UCSD-AML1 (cell line): ENCODE data around the gene ATP8A1.
"Not testable (repeated sequence)": the region's sequence is repeated elsewhere in the genome, so short reads cannot be mapped to it uniquely, and the experiment has no call there.

ENCODE experiments used
- DNase-seq: peaks from one replicate; lab custom pipeline; 2025; ENCODE audit not compliant: unreplicated experiment; lab: John Stamatoyannopoulos, UW

The ATP8A1 gene

DNA sequence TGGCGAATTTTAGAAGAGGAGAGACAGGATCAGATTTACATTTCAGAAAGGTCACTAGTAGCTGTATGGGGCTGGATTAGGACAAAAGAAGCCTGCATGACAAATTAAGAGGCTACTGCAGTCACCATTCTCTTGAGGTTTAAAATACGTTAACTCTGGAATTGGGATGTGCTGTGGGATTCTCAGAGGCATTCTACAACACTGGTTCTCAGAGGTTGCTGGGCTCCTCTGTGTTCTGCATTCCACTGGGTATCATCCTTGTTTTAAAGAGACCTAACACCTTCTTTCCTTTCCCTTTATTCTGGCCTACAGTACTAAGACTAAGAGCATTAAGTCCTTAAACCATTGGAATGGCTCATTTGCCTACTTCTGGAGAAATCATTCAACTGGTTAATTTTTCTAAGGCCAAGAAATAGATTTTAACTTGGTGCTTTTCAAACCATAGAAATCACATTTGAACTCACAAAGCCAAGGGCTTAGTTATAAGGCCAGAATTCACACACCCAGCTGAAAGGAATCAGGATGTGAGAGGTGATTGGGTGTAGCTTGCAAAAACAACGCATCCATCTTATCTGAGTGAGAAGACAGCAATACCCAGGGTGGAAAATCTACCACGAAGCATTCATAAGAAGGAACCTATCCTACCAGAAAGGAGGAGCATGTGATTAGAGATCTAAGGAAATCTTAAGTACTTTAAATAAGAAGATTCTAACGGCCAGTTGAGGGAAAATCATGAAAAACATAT, 143.0 kb downstream of the ATP8A1 start:
- DNase-seq, result no peak

DNA sequence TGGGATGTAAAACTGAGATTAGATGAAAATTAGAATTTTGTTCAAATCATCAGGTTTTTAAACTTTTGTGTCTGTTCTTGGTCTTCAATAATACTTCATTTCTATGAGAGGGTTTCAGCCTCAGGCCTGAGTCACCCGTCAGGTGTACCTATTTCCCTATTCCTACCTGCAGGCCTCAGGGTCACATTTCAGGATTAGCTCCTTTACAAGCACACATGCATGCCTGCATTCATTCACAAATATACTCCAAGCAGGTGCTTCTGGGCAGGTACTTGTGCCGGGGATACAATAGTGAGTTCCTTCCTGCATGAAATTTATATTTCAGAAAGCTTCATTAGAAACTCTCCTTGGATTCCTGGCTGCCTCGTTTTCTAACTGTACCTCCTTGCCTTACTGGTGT, 144.7 kb downstream of the ATP8A1 start:
- no peak for DNase-seq

DNA sequence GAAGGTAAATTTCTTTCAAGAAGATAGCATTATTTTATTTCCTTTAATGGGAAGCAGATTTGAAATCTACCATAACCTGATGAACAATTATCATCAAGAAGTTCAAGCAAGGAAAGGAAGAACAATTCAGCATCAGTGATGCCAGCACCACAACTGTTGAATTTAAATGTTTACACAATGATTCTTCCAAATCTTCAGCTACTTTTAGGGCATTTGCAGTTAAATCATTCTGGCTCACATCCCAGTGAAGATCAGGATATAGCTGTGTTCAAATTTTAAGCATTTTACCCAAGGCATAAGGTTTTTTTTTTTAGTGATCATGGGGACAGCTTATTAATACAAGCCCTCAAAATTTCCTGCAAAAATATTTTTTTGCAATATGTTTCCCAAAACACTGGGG, 146.7 kb downstream of the ATP8A1 start:
- DNase-seq, result no peak

DNA sequence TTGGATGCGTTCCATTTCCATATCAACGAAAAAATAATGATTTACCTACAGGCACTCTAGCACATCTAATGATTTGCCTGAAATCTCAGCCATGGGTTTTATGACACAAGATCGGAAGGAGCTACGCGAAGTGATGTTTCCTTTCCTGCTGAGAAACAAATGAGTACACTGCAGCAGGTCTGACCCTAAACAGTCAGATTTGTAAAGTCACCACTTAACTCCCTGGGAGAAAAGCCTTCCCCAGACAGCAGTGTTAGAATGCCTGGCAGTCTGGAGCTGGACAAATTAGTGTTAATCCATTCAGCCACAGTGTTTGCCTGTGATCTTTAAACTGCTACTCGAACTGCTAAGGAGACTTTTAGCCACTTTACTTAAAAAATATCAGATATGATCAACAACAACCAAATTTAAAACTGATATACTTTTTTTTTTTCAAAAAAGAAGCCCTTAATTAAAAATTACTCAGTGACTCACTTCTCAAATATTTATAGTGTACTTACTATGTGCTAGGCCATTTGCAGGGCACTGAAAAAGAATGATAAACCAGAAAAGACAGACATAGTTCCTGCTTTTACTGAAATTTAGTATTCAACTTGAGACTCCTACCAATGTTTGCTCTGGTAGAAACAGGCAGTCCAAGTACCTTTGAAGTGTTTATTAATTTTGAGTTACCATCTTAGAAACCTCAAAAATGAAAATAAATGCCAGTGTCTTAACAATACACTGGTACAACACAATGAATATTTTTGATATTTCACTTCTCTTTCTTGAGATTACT, 155.1 kb downstream of the ATP8A1 start:
- no peak for DNase-seq

DNA sequence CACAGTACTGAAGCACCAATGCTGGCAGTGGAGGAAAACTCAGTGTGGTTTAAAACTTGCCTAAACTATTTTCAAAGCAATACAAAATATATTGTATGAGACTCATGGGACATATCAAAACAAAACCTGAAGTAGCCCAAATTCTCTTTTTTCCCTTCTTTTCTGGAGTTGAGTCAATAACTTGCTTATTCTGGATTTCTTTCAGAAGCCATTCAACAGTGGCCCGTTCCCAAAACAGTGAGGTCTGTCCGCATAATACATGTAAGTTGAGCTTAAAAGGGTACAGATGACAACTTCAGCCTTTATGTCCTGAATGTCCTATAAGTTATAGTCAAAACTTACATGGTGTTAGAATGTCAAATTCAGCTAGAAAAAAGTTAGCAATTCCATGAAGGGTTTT, 158.9 kb downstream of the ATP8A1 start:
- DNase-seq, result no peak

DNA sequence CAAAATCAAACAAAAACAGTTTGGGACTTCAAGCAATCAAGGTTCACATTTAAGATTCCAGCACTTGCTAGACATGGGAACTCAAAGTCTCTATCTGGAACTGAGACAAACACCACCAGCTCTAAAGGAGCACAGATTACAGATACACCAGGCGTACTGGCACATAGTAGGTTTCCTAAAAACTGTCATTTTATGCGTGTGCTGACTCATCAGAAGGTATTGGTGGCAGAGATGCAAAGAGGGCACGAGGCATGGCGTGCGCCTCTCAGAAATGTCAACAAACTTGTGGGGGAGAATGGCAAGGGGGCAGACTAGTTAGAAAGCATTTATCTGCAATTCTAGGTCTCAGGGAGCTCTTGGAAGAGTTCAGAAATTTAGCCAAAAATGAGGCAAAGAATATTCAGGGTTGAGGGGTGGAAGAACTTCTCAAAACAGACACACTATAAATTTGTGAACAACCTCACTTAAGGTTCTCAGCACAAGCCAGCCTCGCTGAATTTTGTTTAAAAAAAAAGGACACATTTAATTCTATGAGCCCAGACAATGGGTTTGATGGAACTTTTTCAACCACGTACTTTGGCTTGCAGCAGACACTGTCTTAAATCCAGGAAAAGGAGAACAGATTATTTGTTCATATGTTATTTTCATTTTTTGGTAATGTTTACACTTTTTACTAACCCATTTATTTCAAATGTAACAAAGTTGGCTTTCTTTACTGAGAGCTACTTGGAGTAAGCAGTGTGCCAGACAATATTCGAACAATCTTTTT, 159.6 kb downstream of the ATP8A1 start:
- no peak for DNase-seq

DNA sequence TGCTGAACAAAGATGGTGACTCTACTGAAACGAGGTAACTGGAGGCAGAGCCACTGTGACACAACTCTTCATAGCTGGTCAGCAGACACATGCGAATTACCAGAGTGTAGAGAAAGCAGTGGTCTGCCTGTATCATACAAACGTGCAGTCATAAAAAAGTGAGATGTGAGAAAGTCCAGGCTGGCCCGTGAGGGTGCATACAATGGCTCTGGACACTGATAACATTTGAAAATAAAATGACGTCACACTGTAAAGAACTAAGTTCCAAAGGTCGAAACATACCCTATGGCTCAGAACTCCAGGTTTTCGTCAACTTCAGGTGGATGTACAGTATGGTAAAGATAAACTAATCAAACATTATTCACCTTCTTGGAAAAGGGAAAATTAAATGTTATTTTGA, 163.9 kb downstream of the ATP8A1 start:
- DNase-seq, result no peak

DNA sequence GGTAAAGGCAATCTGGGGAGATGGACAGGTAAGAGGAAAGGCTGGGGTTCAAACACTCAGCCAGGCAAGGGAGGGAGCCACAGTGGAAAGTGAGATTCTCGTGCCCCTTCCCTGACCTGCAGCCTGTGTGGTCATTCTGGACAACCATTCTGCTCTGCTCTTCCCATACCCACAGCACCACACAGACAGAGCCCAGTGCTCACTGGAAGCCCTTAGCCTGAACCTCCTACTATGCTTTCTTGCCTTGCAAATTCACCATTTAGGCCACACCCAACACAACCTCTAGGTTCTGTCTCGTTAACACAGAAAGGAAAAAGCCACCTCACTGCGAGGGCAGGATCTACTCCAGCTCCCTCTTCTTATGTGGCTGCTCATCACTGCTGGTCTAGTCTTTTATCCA, 166.9 kb downstream of the ATP8A1 start:
- no peak for DNase-seq

DNA sequence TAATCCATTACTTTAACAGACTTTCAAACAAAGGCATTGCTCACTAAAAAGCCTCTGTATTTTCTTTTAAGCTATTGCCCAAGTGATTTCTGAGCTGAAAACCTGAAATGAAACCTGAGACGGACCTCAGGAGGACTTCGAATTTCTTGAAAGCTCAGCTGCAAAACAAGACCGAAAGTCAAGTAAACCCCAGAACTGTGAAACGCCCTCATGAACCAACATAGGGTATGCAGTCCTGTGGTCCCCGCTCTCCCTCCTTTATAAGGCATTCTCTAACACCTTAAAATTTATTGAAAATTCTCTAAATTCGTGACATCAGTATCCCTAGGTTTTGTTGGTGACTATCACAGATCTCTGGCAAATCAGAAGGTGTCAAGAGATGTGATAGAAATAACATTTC, 167.8 kb downstream of the ATP8A1 start:
- DNase-seq, result no peak

DNA sequence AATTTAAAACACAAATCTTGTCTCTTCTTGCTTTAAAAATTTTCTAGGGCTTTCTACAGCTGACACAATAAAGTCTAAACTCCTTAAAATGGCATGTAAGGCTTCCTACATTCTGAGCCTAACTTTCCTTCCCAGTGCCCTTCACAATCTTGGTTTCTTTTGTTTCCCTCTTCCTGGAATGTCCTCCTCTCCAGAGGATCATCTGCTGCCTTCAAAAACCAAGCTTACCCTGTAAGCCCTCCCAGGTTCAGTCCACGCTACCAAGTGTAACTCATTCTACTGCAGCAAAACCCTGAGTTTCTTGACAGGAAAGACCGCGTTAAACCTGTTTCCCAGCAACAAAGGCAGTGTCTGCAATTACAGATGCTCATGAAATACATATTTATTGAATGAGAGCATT, 168.4 kb downstream of the ATP8A1 start:
- DNase-seq, result no peak

DNA sequence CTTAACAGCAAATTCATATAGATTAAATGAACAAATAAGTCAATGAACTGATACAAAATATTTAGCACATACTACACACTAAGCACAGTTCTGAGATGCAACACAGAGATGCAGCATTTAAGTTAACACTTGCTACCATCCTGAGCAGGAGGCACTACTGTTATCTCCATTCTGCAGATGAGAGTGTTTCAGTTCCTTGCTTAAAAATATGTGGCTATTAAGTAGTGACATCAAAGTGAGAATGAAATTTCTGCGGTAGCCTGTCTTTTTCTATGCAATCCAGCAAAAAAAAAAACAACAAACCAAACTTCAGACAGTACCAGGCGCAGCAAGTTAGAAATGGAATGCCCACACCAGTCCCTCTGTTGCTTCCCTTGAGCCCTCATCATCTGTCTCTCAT, 168.8 kb downstream of the ATP8A1 start:
- no peak for DNase-seq

DNA sequence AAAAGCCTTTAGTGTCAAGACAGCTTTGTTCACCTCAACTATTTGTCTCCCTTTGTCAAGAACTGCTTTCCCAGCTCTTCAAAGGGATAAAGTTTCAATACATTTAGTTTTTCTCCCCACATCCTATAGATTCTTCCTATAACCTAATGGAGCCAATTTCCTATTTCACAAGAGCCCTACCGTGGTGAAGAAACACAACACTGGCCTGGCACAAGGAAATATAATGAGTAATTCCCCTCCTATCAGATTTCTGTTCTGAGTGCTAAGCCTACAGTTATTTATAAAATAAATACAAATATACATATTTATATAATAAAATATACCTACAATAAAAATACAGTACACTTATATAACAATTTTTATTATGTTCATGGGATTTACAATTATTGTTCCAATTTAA, 169.7 kb downstream of the ATP8A1 start:
- no peak for DNase-seq

DNA sequence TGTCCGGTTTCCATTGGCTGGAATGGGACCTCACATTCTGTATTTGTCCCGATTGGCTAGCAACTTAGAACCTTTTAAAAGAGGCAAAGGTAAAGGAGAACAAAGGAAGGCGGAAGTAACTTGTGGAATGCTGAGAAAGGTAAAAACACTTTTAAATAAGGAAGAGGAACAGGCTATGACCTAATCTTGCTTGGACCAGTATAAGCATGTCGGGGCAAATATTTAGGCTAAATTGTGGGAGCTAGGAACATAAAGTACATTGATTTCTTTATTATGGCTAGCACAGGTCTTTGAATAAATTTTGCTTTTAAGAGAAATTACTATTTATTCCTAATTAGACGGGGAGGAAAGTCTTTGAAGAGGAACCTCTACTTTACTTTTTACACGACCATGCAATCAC, 170.7 kb downstream of the ATP8A1 start:
- not testable (repeated sequence) for DNase-seq

DNA sequence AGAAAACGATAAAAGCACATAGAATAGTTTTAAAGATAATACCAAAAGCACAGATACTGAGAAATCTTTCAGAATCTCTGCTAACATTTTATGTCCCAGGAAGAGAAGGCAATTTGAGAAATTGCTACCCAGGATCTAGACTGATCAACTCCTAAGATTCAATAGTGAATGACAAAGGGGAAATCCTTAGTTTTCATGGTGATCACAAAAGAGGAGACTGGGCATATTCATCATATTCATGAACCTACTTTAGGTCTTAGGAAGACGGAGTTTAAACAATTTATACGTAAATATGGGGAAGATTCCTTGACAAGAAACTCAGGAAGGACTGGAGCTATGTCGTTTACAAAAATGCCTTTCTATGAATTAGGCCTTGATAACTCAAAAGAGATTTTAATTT, 172.3 kb downstream of the ATP8A1 start:
- no peak for DNase-seq

DNA sequence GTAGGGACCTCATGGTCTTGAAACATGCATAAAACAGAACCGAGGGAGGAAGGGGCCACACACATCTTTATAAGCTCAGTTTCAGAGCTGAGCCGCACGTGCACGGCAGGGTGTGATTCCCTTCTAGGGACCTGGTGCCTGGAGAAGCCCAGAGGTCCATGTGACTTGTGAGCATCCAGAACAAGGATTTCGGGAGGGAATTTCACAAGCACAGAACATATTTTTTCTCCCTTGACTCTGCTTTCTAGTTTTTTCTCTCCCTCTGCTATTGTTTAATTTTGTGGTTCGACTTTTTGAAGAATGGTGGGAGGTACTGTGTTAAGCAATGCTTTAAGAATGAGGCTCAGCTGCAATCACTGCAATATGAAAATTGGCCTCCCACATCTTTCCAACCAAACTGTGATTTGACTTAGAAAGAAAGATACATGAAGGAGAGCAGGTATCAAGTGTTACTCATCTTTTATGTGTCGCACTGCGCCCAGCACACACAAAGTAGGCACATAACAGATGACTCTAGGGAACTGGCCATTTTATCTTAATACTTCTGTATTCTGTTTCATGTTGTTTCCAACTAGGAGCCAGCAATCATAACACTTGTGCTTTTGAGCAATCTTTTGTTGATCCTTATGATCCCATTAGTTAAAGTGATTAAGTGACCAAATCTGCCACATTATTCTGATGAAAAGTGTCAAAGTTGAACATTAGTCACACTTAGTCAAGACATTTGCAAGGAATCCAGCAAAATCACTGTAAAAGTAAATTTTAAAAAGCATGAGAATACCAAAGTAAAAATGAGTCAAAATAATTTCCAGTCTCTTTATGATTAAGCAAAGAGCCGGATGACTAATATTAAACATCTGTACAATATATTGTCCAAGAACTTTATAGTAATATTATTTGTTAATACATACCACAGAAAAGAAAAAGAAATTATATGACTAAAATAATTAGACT, 173.2 kb downstream of the ATP8A1 start:
- no peak for DNase-seq

DNA sequence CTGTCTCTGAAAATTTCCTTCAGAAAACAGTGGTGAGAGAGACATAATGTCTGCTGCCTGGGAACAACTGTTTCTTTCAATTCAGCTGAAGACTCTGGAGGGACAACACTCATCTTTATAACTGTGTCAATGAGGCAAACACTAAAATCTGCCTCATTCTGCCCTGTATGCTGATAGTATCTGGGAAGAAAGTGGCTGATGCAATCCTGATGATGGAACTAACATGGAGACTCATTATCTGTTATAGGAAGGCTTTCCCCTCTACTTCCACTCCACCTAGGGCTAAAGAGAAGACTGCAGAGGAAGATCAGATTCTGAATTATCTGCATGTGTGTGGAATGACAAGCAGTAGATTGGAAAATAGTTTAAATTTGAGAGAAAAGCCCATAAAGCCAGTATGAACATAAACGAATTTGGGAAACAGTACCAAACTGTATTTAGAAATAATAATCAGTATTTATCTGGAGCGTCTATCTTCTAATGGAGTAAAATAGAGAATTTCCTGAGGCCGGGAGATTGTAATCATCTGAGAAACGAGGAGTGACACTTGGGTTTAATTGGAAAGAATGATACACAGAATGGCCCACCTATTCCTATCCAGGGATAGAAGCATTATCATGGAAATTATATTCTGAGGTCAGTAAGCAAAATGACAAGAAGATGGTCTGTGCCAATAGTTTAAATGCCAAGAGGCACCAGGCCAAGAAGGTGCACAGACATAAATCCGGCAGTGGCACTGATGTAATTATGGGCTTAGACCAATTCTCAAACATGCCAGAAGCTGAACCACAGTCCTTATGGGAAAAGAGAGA, 174.2 kb downstream of the ATP8A1 start:
- no peak for DNase-seq

DNA sequence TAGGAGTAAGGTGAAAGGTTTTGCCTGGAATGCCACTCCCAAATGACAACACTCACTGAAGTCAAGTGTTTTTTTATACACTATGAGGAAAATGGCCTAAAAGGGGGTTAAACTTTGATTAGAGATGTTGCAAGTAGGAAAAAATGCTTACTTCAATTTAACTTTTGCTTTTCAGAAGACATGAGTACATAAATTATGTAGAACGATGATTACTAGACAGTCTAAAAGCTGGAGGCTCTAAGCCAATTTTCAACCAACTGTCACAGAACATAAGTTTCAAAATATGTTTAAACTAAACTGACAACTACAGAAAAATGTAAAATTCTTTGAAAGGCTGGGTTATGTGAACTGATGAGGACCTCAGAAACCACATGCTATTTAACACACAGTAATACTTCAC, 176.2 kb downstream of the ATP8A1 start:
- DNase-seq, result no peak

DNA sequence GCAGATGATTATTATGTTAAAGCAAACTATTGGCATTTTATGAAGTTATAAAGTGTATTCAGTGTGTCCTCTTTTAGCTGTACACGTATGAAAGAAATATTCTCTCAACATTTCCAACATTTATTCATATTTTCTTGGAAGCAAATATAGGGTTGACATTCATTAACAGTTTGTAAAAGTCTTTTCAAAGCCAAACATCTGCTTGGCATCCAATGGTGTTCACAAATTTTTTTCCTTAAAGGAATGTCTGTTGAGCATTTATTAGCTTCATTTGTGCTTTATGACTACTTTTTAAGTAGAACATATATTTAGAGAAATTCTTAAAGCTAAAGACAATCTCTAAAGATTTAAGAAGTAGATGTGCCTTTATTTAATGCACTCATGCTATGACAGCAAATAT, 176.6 kb downstream of the ATP8A1 start:
- no peak for DNase-seq

DNA sequence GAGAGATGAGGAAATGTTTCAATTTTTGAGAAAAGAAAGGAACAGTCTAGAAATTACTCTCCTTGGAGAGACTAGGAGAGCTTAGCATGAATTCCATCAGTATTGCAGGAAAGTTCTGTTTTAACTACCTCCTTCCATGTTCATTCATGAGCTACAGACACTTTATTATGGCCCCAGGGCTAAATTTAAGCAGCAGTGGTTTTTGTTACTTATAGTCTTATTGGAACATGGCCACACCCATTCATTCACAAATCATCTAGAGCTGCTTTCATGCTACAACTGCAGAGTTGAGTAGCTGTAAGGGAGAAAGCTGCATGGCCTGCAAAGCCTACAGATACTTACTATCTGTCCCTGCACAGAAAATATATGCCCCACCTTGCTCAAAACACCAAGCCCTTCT, 178.0 kb downstream of the ATP8A1 start:
- no peak for DNase-seq

DNA sequence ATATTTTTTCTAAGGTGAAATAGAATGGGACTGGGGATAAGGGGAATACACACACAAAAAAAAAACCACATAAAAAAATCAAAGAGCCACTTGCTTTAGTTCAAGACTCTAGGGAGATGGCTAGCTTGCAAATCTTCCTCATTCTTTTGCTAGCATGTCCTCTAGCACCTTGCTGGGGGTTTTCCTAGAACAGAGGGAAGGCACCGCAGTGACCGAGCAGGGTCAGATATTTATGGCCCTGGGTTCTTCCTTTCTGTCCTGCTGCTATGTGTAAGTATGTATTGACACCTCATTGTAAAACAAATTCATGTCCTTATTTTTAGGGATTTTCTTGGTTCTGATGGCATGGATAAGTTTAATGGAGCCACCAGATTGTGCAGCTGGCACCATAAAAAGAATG, 178.4 kb downstream of the ATP8A1 start:
- no peak for DNase-seq
